HepG2 (cell line): Measurements from ENCODE around the gene PRR15L. TPM values are rescaled to one million over a fixed set of nuclear protein-coding genes. Genes with fewer than 3 reads are reported as not detected.
A peak's percentile ranks its signal among the peaks of the same experiment; 100 is the strongest.

Experiments
- BHLHE40 ChIP-seq: IDR thresholded peaks from 2 replicates; pipeline ENCODE4 v1.6.1; 2011; ENCODE audit warnings: low read length, improper control_type of control experiment
- CEBPB ChIP-seq: IDR thresholded peaks from 2 replicates; pipeline ENCODE4 v1.6.1; 2011; ENCODE audit warnings: low read depth, low read length, improper control_type of control experiment, borderline replicate concordance
- CEBPZ ChIP-seq: IDR thresholded peaks from 2 replicates; pipeline ENCODE4 v1.6.1; 2012; ENCODE audit warnings: low read length, improper control_type of control experiment
- DNMT3B ChIP-seq: conservative IDR thresholded peaks from 2 replicates; pipeline ENCODE4 v1.6.1; 2016; ENCODE audit warnings: missing biosample characterization, control low read depth
- FOXA1 ChIP-seq, 2 experiments: fragments of 450-650 bp in 1 of 2; sonication (generic) in 1 of 2; formaldehyde crosslinking in 1 of 2; IDR thresholded peaks; 2 replicates each; pipeline versions ENCODE4 v1.4.0 to v1.6.1; 2016 to 2020; ENCODE audit warnings: missing genetic modification reagents in 1 of 2
- GTF2F1 ChIP-seq: fragments of 150-350 bp; IDR thresholded peaks from 2 replicates; pipeline ENCODE4 v1.6.1; 2014; ENCODE audit warnings: low read length
- NAIF1 ChIP-seq: sonication (generic); formaldehyde crosslinking; IDR thresholded peaks from 2 replicates; pipeline ENCODE4 v1.5.0; 2020; ENCODE audit warnings: mild to moderate bottlenecking, missing genetic modification reagents, borderline replicate concordance
- PHF21A ChIP-seq: sonication (generic); formaldehyde crosslinking; IDR thresholded peaks from 2 replicates; pipeline ENCODE4 v1.5.0; 2020; ENCODE audit warnings: mild to moderate bottlenecking, missing genetic modification reagents
- PLRG1 ChIP-seq: fragments of 450-650 bp; conservative IDR thresholded peaks from 2 replicates; pipeline ENCODE4 v1.6.1; 2016
- RFXAP ChIP-seq: sonication (generic); formaldehyde crosslinking; IDR thresholded peaks from 2 replicates; pipeline ENCODE4 v1.4.0; 2020; ENCODE audit warnings: missing genetic modification reagents, borderline replicate concordance
- TEF ChIP-seq: sonication (generic); formaldehyde crosslinking; IDR thresholded peaks from 2 replicates; pipeline ENCODE4 v1.5.0; 2020; ENCODE audit warnings: missing genetic modification reagents
- THAP8 ChIP-seq: sonication (generic); formaldehyde crosslinking; IDR thresholded peaks from 2 replicates; pipeline ENCODE4 v1.5.1; 2020; ENCODE audit warnings: missing genetic modification reagents, mild to moderate bottlenecking, borderline replicate concordance
- ZBTB44 ChIP-seq: sonication (generic); formaldehyde crosslinking; IDR thresholded peaks from 2 replicates; pipeline ENCODE4 v1.4.0; 2020; ENCODE audit warnings: missing genetic modification reagents
- ZBTB46 ChIP-seq: sonication (generic); formaldehyde crosslinking; IDR thresholded peaks from 2 replicates; pipeline ENCODE4 v1.4.0; 2020; ENCODE audit warnings: mild to moderate bottlenecking, missing genetic modification reagents, borderline replicate concordance
- ZC3H13 ChIP-seq: sonication (generic); formaldehyde crosslinking; IDR thresholded peaks from 2 replicates; pipeline ENCODE4 v1.8.1; 2023; ENCODE audit warnings: mild to moderate bottlenecking, missing genetic modification reagents, moderate library complexity
- ZNF256 ChIP-seq: sonication (generic); formaldehyde crosslinking; conservative IDR thresholded peaks from 2 replicates; pipeline ENCODE4 v1.4.0; 2020; ENCODE audit warnings: missing genetic modification reagents
- ZNF354B ChIP-seq: sonication (generic); formaldehyde crosslinking; IDR thresholded peaks from 2 replicates; pipeline ENCODE4 v1.8.0; 2022; ENCODE audit warnings: mild to moderate bottlenecking, missing genetic modification reagents
- ZNF580 ChIP-seq: IDR thresholded peaks from 2 replicates; pipeline ENCODE4 v1.6.1; 2016; ENCODE audit warnings: low read depth, borderline replicate concordance
- ZNF672 ChIP-seq: sonication (generic); formaldehyde crosslinking; IDR thresholded peaks from 2 replicates; pipeline ENCODE4 v1.8.1; 2022; ENCODE audit warnings: missing genetic modification reagents
- ZNF7 ChIP-seq: IDR thresholded peaks from 2 replicates; pipeline ENCODE4 v1.6.1; 2016; ENCODE audit warnings: missing biosample characterization, missing genetic modification reagents
- ZNF75D ChIP-seq: sonication (generic); formaldehyde crosslinking; IDR thresholded peaks from 2 replicates; pipeline ENCODE4 v1.8.1; 2023; ENCODE audit warnings: missing genetic modification reagents, mild to moderate bottlenecking, borderline replicate concordance
- ZNF792 ChIP-seq: IDR thresholded peaks from 2 replicates; pipeline ENCODE4 v1.6.1; 2016
- polyA plus RNA-seq, 8 experiments: library from polyadenylated mRNA; depleted of rRNA in 3 of 8; stranded (reverse) in 7 of 8; unstranded in 1 of 8; fragments of >200 nt; fragmentation: Illumina TruSeq in 4 of 8; extraction: Trizol in 4 of 8; gene quantifications; 2 replicates each; pipeline versions ENCODE4 v1.2.1 to v1.2.3, GENCODE V29; 2011 to 2016; ENCODE audit warnings: low read depth in 4 of 8, missing spikeins in 1 of 8, mixed read lengths in 1 of 8; ENCODE audit not compliant: insufficient read depth in 1 of 8
- total RNA-seq, 5 experiments: library from RNA; depleted of rRNA; stranded (reverse); fragments of >200 nt; fragmentation: Illumina TruSeq; extraction: Trizol; gene quantifications; 2 replicates each; pipeline ENCODE4 v1.2.3, GENCODE V29; 2016; ENCODE audit warnings: low read depth in 1 of 5

Gene PRR15L
- total and polyA plus RNA-seq, 2 of the 13 experiments (the other 11 are each of a cell fraction or from before 2014, with no cell fraction given) = 0.44 to 2.0 TPM

- TF ChIP-seq PHF21A (CRISPR knock-in tag) (0 out of 2 replicates have a peak, but pooled peaks have one; percentile 35), DNMT3B (no peak), ZNF75D (CRISPR knock-in tag) (no peak), ZNF580 (CRISPR knock-in tag) (no peak), TEF (CRISPR knock-in tag) (no peak), GTF2F1 (no peak), CEBPZ (no peak), PLRG1 (no peak), ZBTB44 (CRISPR knock-in tag) (no peak), ZNF792 (CRISPR knock-in tag) (no peak), THAP8 (peak; percentile 51; the same call in 1 of the 2 replicates), FOXA1 (IDR thresholded peaks at IDR 0.05) (no peak), FOXA1 (CRISPR knock-in tag; IDR thresholded peaks at IDR 0.05) (peak; percentile 37; the same call in 1 of the 2 replicates), NAIF1 (CRISPR knock-in tag) (no peak), ZNF672 (CRISPR knock-in tag) (no peak), ZNF256 (no peak), ZNF354B (CRISPR knock-in tag) (no peak), RFXAP (no peak), CEBPB (no peak), BHLHE40 (no peak), ZC3H13 (CRISPR knock-in tag) (0 out of 2 replicates have a peak, but pooled peaks have one; percentile 45), ZBTB46 (no peak), ZNF7 (CRISPR knock-in tag) (no peak)
These were observed 692 bp downstream of the PRR15L start (continued) for GRCh38 chr17:47956791-47957590.
